SK-N-MC (cell line): Measurements from ENCODE around the gene WDSUB1.

Experiments used
- EZH2 ChIP-seq: fragments of 200-600 bp; sonication (generic); IDR thresholded peaks from one replicate; pipeline ENCODE4 v1.6.1; 2017; ENCODE audit warnings: antibody characterized with exemption
- POLR2AphosphoS5 ChIP-seq: IDR thresholded peaks from 2 replicates; pipeline ENCODE4 v1.6.1; 2012; ENCODE audit warnings: mild to moderate bottlenecking, low read depth, low read length, borderline replicate concordance

DNA sequence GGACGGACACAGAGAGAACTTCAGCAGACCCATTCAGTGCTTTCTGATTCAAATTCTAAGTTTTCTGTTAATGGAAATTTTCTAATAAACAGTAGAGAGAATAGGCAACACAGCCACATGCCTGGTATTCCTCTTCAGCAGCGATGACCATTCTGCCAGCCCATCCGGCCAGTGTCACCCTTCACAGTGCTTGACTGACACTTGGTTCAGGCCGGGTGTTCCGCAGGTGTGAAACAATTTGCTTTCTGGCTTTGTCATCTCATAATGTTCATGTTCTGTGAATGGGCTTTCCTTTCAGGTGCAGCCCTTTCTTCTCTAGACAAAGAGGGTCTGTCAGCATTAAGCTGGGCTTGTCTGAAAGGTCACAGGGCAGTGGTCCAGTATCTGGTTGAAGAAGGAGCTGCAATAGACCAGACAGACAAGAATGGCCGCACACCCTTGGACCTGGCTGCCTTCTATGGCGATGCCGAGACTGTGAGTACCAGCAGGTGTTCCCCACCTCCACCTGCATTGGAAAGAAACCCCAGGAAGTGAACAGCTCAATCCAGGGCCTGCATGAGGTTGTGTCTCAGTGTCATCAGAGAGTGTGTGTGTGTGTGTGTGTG, 67.0 kb downstream of the WDSUB1 start:
- TF ChIP-seq POLR2AphosphoS5 (no peak), EZH2 (no peak)
